Suprapubic skin (tissue), 4 donors: ENCODE results near the gene BTD.

Experiments used
- CTCF ChIP-seq, 2 donors: fragments of 200-600 bp in 1 of 2; fragments of 450-650 bp in 1 of 2; sonication (generic) in 1 of 2; IDR thresholded peaks; one replicate each; pipeline ENCODE4 v1.5.1; 2016 to 2019; ENCODE audit warnings: antibody characterized with exemption in 2 of 2, mild to moderate bottlenecking in 1 of 2, moderate library complexity in 1 of 2
- EP300 ChIP-seq: sonication (generic); formaldehyde crosslinking; IDR thresholded peaks from one replicate; pipeline ENCODE4 v1.6.1; 2017; ENCODE audit warnings: antibody characterized with exemption
- POLR2A ChIP-seq, 2 donors: fragments of 450-650 bp; IDR thresholded peaks; one replicate each; pipeline ENCODE4 v1.6.1; 2017; ENCODE audit warnings: antibody characterized with exemption in 2 of 2, mild to moderate bottlenecking in 2 of 2, moderate library complexity in 2 of 2
- POLR2AphosphoS5 ChIP-seq, 3 donors: sonication (generic); formaldehyde crosslinking; IDR thresholded peaks; one replicate each; pipeline ENCODE4 v1.6.1; 2017; ENCODE audit warnings: antibody characterized with exemption in 3 of 3

GRCh38 chr3:15690230-15690629 is 88.7 kb downstream of the BTD start:
- no peak for TF ChIP-seq CTCF (IDR thresholded peaks at IDR 0.05)
- TF ChIP-seq POLR2AphosphoS5 (IDR thresholded peaks at IDR 0.05): no peak
- no peak for TF ChIP-seq POLR2A (IDR thresholded peaks at IDR 0.05)
- no peak for TF ChIP-seq EP300
